ENCODE measurements around the gene RHOF.

- TF ChIP-seq CTCF (IDR thresholded peaks at IDR 0.05) = no peak
- TF ChIP-seq POLR2A (IDR thresholded peaks at IDR 0.05) = no peak
Observed at GRCh38 chr12:121826318-121827150, 33.0 kb upstream of the RHOF start.

All from prostate gland (tissue), 2 donors.